GM12878 (cell line): ENCODE results near the gene MYO1D. TPM values are rescaled to one million over a fixed set of nuclear protein-coding genes. Genes with fewer than 3 reads are reported as not detected.

Experiments
- ATAC-seq: fragments of 200-7000 bp; cut with Tn5 transposase; 3 replicates; pipeline ENCODE4 v1.9.1; 2020; ENCODE audit warnings: mild to moderate bottlenecking, moderate library complexity
- BruUV-seq: library from RNA; stranded (reverse); fragments of 400-500 nt; replicated peaks from 2 replicates; lab custom pipeline; 2021; lab: Mats Ljungman, UMichigan
- CTCF ChIA-PET: fragments of 300-600 bp; sonication (Branson Sonifier 250); formaldehyde crosslinking; extraction: SDS; loops from one replicate; lab custom pipeline; 2021; ENCODE audit warnings: inconsistent platforms; lab: Yijun Ruan, JAX
- POLR2A ChIA-PET: fragments of 350-600 bp; formaldehyde crosslinking; extraction: SDS; loops from one replicate; lab custom pipeline; 2021; ENCODE audit warnings: inconsistent platforms; lab: Charles Lee
- RAD21 ChIA-PET: fragments of 300-600 bp; sonication (Branson Sonifier 250); formaldehyde crosslinking; loops from one replicate; lab custom pipeline; 2023; ENCODE audit warnings: antibody characterized with exemption; ENCODE audit not compliant: unreplicated experiment; lab: Charles Lee
- SMC1A ChIA-PET: fragments of 300-600 bp; sonication (Branson Sonifier 250); formaldehyde crosslinking; loops from one replicate; lab custom pipeline; 2023; ENCODE audit not compliant: unreplicated experiment, uncharacterized antibody; lab: Charles Lee
- DNase-seq: peaks from one replicate; pipeline ENCODE4 v3.0.0-alpha.2; 2011; ENCODE audit warnings: low read depth, low spot score
- FAIRE-seq: peaks from 3 replicates; lab custom pipeline; 2011; peaks lifted over from hg19 to GRCh38; lab: Jason Lieb, UNC
- H2AFZ ChIP-seq: 2 replicates; pipeline ENCODE4 v1.6.0; 2011; ENCODE audit warnings: low read depth, low read length, control low read depth; ENCODE audit not compliant: control insufficient read depth
- H3K27ac ChIP-seq: 2 replicates; pipeline ENCODE4 v1.5.1; 2011; ENCODE audit warnings: control low read depth; ENCODE audit not compliant: control insufficient read depth, insufficient read depth
- H3K27me3 ChIP-seq, 2 experiments: replicated peaks in 1 of 2; 2 replicates each; pipeline versions ENCODE4 v1.6.0 to v1.6.1; 2011; ENCODE audit warnings: low read length in 1 of 2; ENCODE audit not compliant: control insufficient read depth in 2 of 2, insufficient read depth in 2 of 2
- H3K36me3 ChIP-seq, 2 experiments: 2 replicates each; pipeline ENCODE4 v1.5.1; 2011; ENCODE audit warnings: low read length in 1 of 2; ENCODE audit not compliant: control insufficient read depth in 2 of 2, insufficient read depth in 2 of 2
- H3K4me1 ChIP-seq: 2 replicates; pipeline ENCODE4 v1.6.1; 2011; ENCODE audit warnings: mild to moderate bottlenecking, low read length, moderate library complexity, mixed read lengths; ENCODE audit not compliant: control insufficient read depth, insufficient read depth
- H3K4me2 ChIP-seq: 2 replicates; pipeline ENCODE4 v1.6.0; 2011; ENCODE audit warnings: control low read depth; ENCODE audit not compliant: control insufficient read depth, insufficient read depth
- H3K4me3 ChIP-seq: fragments of 200-600 bp; sonication (generic); 2 replicates; pipeline ENCODE4 v1.5.1; 2016
- H3K79me2 ChIP-seq: 2 replicates; pipeline ENCODE4 v1.6.0; 2011; ENCODE audit warnings: low read length; ENCODE audit not compliant: control insufficient read depth, insufficient read depth
- H3K9ac ChIP-seq: 2 replicates; pipeline ENCODE4 v1.8.0; 2011; ENCODE audit warnings: low read length, control low read depth, mixed read lengths; ENCODE audit not compliant: control insufficient read depth, insufficient read depth
- H3K9me3 ChIP-seq: replicated peaks from 3 replicates; pipeline ENCODE4 v1.5.1; 2011; ENCODE audit warnings: mild to moderate bottlenecking, low read length; ENCODE audit not compliant: control insufficient read depth, insufficient read depth
- H4K20me1 ChIP-seq: 2 replicates; pipeline ENCODE4 v1.6.0; 2011; ENCODE audit not compliant: control insufficient read depth, insufficient read depth
- EED ChIP-seq: sonication (generic); IDR thresholded peaks from 2 replicates; pipeline ENCODE4 v1.6.1; 2016; ENCODE audit warnings: antibody characterized with exemption, low read depth
- FOXM1 ChIP-seq: IDR thresholded peaks from 2 replicates; pipeline ENCODE4 v1.6.1; 2012; ENCODE audit warnings: low read depth, mild to moderate bottlenecking, inconsistent platforms, low read length, moderate library complexity
- MXI1 ChIP-seq: fragments of 150-350 bp; IDR thresholded peaks from 2 replicates; pipeline ENCODE4 v1.6.1; 2011; ENCODE audit warnings: low read depth, mild to moderate bottlenecking, inconsistent platforms, low read length, improper control_type of control experiment
- PBX3 ChIP-seq: IDR thresholded peaks from 2 replicates; pipeline ENCODE4 v1.6.1; 2011; ENCODE audit warnings: mild to moderate bottlenecking, low read depth, low read length, moderate library complexity; ENCODE audit not compliant: insufficient replicate concordance
- POLR2A ChIP-seq: IDR thresholded peaks from 2 replicates; pipeline ENCODE4 v1.6.1; 2011; ENCODE audit warnings: low read depth, mild to moderate bottlenecking, low read length
- POLR2AphosphoS5 ChIP-seq: IDR thresholded peaks from 2 replicates; pipeline ENCODE4 v1.6.1; 2011; ENCODE audit warnings: mild to moderate bottlenecking, low read length, inconsistent platforms
- POU2F2 ChIP-seq: IDR thresholded peaks from 3 replicates; pipeline ENCODE4 v1.6.1; 2011; ENCODE audit warnings: low read depth, mild to moderate bottlenecking, low read length, borderline replicate concordance
- RUNX3 ChIP-seq: IDR thresholded peaks from 2 replicates; pipeline ENCODE4 v1.6.1; 2012; ENCODE audit warnings: low read length, inconsistent platforms
- SUZ12 ChIP-seq: fragments of 200-600 bp; sonication (generic); IDR thresholded peaks from one replicate; pipeline ENCODE4 v1.6.1; 2018; ENCODE audit warnings: antibody characterized with exemption, mild to moderate bottlenecking; ENCODE audit not compliant: unreplicated experiment
- YY1 ChIP-seq: IDR thresholded peaks from 2 replicates; pipeline ENCODE4 v1.6.1; 2011; ENCODE audit warnings: low read depth, mild to moderate bottlenecking, low read length
- WGBS: methylation state at CpG from one replicate; pipeline ENCODE4 v1.1.6; 2016; ENCODE audit warnings: low lambda C conversion rate; ENCODE audit not compliant: insufficient replicate concordance, insufficient coverage; ENCODE audit errors: missing lambda C conversion rate; 5-methylcytosine and 5-hydroxymethylcytosine counted together
- in situ Hi-C: fragments of 300-500 bp; cut with MboI; formaldehyde crosslinking; loops from 9 replicates; pipeline ENCODE4 v1.14.3; 2018; ENCODE audit warnings: mixed read lengths
- intact Hi-C: fragments of 100-400 bp; cut with micrococcal nuclease; formaldehyde crosslinking; loops from one replicate; pipeline ENCODE4 v1.14.2; 2022; ENCODE audit not compliant: unreplicated experiment
- polyA plus RNA-seq, 11 experiments: library from polyadenylated mRNA; depleted of rRNA in 4 of 11; unstranded in 6 of 11; stranded (reverse) in 5 of 11; fragments of >200 nt; fragmentation: Nextera tagmentation in 4 of 11; fragmentation: Illumina TruSeq in 1 of 11; extraction: Ambion mirVana in 4 of 11; extraction: Trizol in 1 of 11; gene quantifications; 1 replicate in 1 of 11; 2 replicates in 10 of 11; pipeline versions ENCODE4 v1.2.1 to v1.2.3, GENCODE V29; 2011 to 2016; ENCODE audit warnings: inconsistent platforms in 2 of 11, missing spikeins in 2 of 11, low read depth in 1 of 11
- total RNA-seq, 4 experiments: library from RNA; depleted of rRNA in 3 of 4; stranded (reverse); fragments of >200 nt in 3 of 4; fragmentation: Illumina TruSeq in 1 of 4; extraction: Trizol in 1 of 4; gene quantifications; 2 replicates each; pipeline versions ENCODE4 v1.2.1 to v1.2.3, GENCODE V29; 2013 to 2021
- TF ChIP-seq, protein P1 (sequence below): IDR thresholded peaks from 2 replicates; pipeline ENCODE4 v1.6.1; 2012; ENCODE audit warnings: improper control_type of control experiment, low read depth, low read length; ENCODE audit not compliant: insufficient replicate concordance
- TF ChIP-seq, protein P2 (sequence below): fragments of 450-650 bp; IDR thresholded peaks from 2 replicates; pipeline ENCODE4 v1.6.1; 2017; ENCODE audit warnings: low read depth, mild to moderate bottlenecking, moderate library complexity

The MYO1D gene
- total and polyA plus RNA-seq, 10 of the 15 experiments (the other 5 are each of a cell fraction or from before 2014, with no cell fraction given) = 1.8 to 37.7 (median 25.4) TPM

GRCh38 chr17:32482568-32483320, 394.2 kb downstream of the MYO1D start:
- H4K20me1 ChIP-seq = no peaks in the 10 kb centered on the region
- DNase-seq (no peak), ATAC-seq (no peak), FAIRE-seq (peak; percentile 31)
- ChIA-PET RAD21 (interaction anchor here (0.8 to 16.4 kb wide), 19 partner anchors 20 to 516 kb away, joined by 3 to 543 read pairs (median 4); partner anchors contain the start of gene MYO1D), CTCF (interaction anchor here (0.6 to 9.5 kb wide), 33 partner anchors 9 to 516 kb away, joined by 3 to 132 read pairs (median 8); partner anchors contain the start of genes MYO1D and PSMD11), POLR2A (interaction anchor here (1.0 to 2.1 kb wide), 3 partner anchors 19 to 125 kb away, joined by 3 to 7 read pairs (median 3); no protein-coding TSS in a partner anchor), SMC1A (interaction anchor here (0.9 to 11.9 kb wide), 17 partner anchors 19 to 299 kb away, joined by 3 to 286 read pairs (median 12); no protein-coding TSS in a partner anchor)
- no peak overlapping the region for H2AFZ ChIP-seq
- WGBS = 49% methylated on average over 11 of the region's 11 CpGs
- no peak overlapping the region for H3K27ac ChIP-seq
- in situ Hi-C loops = no loop called here
- no peak overlapping the region for H3K4me3 ChIP-seq
- H3K9ac ChIP-seq = no peak overlapping the region
- H3K4me2 ChIP-seq = no peak overlapping the region
- no peaks in the 10 kb centered on the region for H3K9me3 ChIP-seq
- no peaks in the 10 kb centered on the region for H3K27me3 ChIP-seq
- intact Hi-C loops = loop anchor here (1.0 to 5.0 kb wide), 4 partner anchors 127 to 395 kb away; partner anchors contain the start of gene MYO1D
- peaks cover 23 to 26% of the 10 kb centered on the region in 2 experiments for H3K36me3 ChIP-seq
- H3K79me2 ChIP-seq = peaks cover 4% of the 10 kb centered on the region
- peaks cover 4% of the 10 kb centered on the region; the same call in 1 of the 2 replicates for H3K4me1 ChIP-seq
- BruUV-seq = no TSS peak
- TF ChIP-seq, protein P1, sequence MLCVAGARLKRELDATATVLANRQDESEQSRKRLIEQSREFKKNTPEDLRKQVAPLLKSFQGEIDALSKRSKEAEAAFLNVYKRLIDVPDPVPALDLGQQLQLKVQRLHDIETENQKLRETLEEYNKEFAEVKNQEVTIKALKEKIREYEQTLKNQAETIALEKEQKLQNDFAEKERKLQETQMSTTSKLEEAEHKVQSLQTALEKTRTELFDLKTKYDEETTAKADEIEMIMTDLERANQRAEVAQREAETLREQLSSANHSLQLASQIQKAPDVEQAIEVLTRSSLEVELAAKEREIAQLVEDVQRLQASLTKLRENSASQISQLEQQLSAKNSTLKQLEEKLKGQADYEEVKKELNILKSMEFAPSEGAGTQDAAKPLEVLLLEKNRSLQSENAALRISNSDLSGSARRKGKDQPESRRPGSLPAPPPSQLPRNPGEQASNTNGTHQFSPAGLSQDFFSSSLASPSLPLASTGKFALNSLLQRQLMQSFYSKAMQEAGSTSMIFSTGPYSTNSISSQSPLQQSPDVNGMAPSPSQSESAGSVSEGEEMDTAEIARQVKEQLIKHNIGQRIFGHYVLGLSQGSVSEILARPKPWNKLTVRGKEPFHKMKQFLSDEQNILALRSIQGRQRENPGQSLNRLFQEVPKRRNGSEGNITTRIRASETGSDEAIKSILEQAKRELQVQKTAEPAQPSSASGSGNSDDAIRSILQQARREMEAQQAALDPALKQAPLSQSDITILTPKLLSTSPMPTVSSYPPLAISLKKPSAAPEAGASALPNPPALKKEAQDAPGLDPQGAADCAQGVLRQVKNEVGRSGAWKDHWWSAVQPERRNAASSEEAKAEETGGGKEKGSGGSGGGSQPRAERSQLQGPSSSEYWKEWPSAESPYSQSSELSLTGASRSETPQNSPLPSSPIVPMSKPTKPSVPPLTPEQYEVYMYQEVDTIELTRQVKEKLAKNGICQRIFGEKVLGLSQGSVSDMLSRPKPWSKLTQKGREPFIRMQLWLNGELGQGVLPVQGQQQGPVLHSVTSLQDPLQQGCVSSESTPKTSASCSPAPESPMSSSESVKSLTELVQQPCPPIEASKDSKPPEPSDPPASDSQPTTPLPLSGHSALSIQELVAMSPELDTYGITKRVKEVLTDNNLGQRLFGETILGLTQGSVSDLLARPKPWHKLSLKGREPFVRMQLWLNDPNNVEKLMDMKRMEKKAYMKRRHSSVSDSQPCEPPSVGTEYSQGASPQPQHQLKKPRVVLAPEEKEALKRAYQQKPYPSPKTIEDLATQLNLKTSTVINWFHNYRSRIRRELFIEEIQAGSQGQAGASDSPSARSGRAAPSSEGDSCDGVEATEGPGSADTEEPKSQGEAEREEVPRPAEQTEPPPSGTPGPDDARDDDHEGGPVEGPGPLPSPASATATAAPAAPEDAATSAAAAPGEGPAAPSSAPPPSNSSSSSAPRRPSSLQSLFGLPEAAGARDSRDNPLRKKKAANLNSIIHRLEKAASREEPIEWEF = no peak
- TF ChIP-seq POLR2A (no peak), MXI1 (no peak), RUNX3 (peak; percentile 45), FOXM1 (no peak), SUZ12 (no peak), PBX3 (no peak), POU2F2 (no peak), EED (peak; percentile 58), YY1 (no peak), POLR2AphosphoS5 (0 out of 2 replicates have a peak, but pooled peaks have one; percentile 30)
- TF ChIP-seq, protein P2, sequence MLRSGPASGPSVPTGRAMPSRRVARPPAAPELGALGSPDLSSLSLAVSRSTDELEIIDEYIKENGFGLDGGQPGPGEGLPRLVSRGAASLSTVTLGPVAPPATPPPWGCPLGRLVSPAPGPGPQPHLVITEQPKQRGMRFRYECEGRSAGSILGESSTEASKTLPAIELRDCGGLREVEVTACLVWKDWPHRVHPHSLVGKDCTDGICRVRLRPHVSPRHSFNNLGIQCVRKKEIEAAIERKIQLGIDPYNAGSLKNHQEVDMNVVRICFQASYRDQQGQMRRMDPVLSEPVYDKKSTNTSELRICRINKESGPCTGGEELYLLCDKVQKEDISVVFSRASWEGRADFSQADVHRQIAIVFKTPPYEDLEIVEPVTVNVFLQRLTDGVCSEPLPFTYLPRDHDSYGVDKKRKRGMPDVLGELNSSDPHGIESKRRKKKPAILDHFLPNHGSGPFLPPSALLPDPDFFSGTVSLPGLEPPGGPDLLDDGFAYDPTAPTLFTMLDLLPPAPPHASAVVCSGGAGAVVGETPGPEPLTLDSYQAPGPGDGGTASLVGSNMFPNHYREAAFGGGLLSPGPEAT = no peak
